Prostate gland (tissue), 2 donors: ENCODE results near the gene PLCB1. TPM values are rescaled to one million over a fixed set of nuclear protein-coding genes. Genes with fewer than 3 reads are reported as not detected.
A peak's percentile ranks its signal among the peaks of the same experiment; 100 is the strongest.
"Not testable (repeated sequence)": the region's sequence is repeated elsewhere in the genome, so short reads cannot be mapped to it uniquely, and the experiment has no call there.

ENCODE experiments used
- DNase-seq: peaks from one replicate; pipeline ENCODE4 v3.0.0-alpha.2; 2019; ENCODE audit warnings: low spot score
- H3K27ac ChIP-seq, 2 donors: fragments of 200-600 bp; sonication (generic); 2 replicates each; pipeline ENCODE4 v1.5.1; 2017 to 2019
- H3K27me3 ChIP-seq: fragments of 200-600 bp; sonication (generic); replicated peaks from 2 replicates; pipeline ENCODE4 v1.5.1; 2019; ENCODE audit not compliant: insufficient read depth
- H3K36me3 ChIP-seq, 2 donors: fragments of 200-600 bp; sonication (generic); 1 replicate in 1 of 2; 2 replicates in 1 of 2; pipeline versions ENCODE4 v1.5.1 to v1.8.1; 2017 to 2019
- H3K4me1 ChIP-seq: fragments of 200-600 bp; sonication (generic); replicated peaks from 2 replicates; pipeline ENCODE4 v1.5.1; 2019
- H3K4me3 ChIP-seq, 2 donors: fragments of 200-600 bp; sonication (generic); 2 replicates each; pipeline ENCODE4 v1.5.1; 2017 to 2019
- H3K9me3 ChIP-seq: fragments of 200-600 bp; sonication (generic); 2 replicates; pipeline ENCODE4 v1.5.1; 2017
- POLR2A ChIP-seq: fragments of 450-650 bp; IDR thresholded peaks from one replicate; pipeline ENCODE4 v1.6.1; 2016; ENCODE audit warnings: antibody characterized with exemption, mild to moderate bottlenecking
- POLR2AphosphoS5 ChIP-seq: sonication (generic); formaldehyde crosslinking; IDR thresholded peaks from one replicate; pipeline ENCODE4 v1.6.1; 2017; ENCODE audit warnings: antibody characterized with exemption
- WGBS: methylation state at CpG from one replicate; pipeline ENCODE4 v1.1.5; 2018; 5-methylcytosine and 5-hydroxymethylcytosine counted together
- intact Hi-C: fragments of 100-400 bp; cut with DNase I; formaldehyde crosslinking; loops from one replicate; pipeline ENCODE4 v1.14.2; 2022
- total RNA-seq, 2 donors: library from RNA; depleted of rRNA; stranded (reverse); fragments of >200 nt; gene quantifications; one replicate each; pipeline ENCODE4 v1.1.0, GENCODE V29; 2016
- TF ChIP-seq, protein P1 (sequence below), 4 experiments: fragments of 200-600 bp in 2 of 4; fragments of 450-650 bp in 2 of 4; sonication (generic) in 2 of 4; IDR thresholded peaks; 1 replicate in 3 of 4; 2 replicates in 1 of 4; pipeline ENCODE4 v1.5.1; 2016 to 2019; ENCODE audit warnings: antibody characterized with exemption in 4 of 4, mild to moderate bottlenecking in 2 of 4, moderate library complexity in 2 of 4

PLCB1 gene
- total RNA-seq, 2 donors from 2014 or later = 24.3 to 26.3 TPM

DNA sequence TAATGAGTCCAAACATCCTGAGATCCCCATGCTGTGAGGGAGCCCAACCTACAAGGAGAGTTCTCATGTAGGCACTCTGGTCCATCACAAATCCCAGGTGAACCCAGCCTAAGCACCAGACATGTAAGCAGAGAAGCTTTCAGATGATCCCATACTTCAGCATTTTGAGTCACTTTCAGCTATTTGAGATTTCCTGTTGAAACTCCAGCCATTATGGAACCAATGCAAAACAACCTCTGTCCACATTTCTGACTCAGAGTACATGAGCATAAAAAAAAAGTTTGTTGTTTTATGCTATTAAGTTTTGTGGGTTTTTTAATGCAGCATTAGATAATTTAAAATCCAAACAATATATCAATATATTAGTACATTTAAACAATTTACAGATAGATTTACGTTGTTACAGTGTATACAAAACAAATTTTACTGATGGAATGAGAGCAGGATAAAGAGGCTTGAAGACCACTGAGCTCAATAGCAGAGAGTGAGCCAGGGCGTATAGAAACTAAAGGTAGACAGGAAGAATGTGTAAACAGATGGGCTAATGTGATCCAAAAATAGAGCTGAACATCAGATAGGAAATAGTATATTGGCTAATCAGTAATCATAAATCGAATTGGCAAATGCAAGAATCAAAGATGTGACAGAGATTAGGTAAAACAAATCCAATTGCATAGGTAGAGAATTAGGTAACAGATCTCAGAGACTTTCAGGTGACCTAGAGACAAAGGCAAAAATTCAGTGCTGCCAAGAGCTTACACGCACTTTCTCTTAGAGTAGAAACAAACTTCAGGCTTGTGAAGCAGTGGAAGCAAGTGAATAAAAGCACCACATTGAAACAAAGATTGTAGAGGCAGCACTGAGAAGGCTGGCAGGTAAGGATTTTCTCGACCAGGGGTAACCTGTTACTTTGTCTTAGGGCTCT, 36.2 kb upstream of the PLCB1 start:
- peaks cover 18% of the 10 kb centered on the region for H3K4me1 ChIP-seq
- H3K27me3 ChIP-seq = no peaks in the 10 kb centered on the region
- H3K4me3 ChIP-seq = no peak overlapping the region
- TF ChIP-seq POLR2AphosphoS5 (no peak), POLR2A (no peak)
- TF ChIP-seq, protein P1, sequence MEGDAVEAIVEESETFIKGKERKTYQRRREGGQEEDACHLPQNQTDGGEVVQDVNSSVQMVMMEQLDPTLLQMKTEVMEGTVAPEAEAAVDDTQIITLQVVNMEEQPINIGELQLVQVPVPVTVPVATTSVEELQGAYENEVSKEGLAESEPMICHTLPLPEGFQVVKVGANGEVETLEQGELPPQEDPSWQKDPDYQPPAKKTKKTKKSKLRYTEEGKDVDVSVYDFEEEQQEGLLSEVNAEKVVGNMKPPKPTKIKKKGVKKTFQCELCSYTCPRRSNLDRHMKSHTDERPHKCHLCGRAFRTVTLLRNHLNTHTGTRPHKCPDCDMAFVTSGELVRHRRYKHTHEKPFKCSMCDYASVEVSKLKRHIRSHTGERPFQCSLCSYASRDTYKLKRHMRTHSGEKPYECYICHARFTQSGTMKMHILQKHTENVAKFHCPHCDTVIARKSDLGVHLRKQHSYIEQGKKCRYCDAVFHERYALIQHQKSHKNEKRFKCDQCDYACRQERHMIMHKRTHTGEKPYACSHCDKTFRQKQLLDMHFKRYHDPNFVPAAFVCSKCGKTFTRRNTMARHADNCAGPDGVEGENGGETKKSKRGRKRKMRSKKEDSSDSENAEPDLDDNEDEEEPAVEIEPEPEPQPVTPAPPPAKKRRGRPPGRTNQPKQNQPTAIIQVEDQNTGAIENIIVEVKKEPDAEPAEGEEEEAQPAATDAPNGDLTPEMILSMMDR (IDR thresholded peaks at IDR 0.05) = no peak
- intact Hi-C loops = no loop called here
- WGBS = 44% methylated on average over 5 of the region's 5 CpGs
- H3K9me3 ChIP-seq = no peaks in the 10 kb centered on the region
- H3K36me3 ChIP-seq = no peaks in the 10 kb centered on the region
- no peak for DNase-seq
- H3K27ac ChIP-seq = peak overlapping the region; percentile 40 to 64

DNA sequence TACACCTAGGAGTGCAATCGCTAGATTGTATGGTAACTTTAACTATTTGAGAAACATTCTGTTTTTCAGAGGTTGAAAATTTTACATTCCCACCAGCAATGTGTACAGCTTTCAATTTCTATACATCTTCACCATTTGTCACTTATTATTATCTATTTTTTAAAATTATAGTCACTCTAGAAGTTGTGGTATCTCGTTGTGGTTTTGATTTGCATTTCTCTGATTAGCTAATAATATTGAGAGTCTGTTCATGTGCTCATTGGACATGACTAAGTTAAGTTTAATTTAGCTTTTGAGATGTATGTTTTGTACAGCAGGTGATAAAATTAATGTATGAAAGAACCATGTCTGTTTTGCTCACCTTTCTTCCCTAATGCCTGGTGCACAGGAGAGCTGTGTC, 34.8 kb upstream of the PLCB1 start:
- Histone ChIP-seq H3K4me1 (peaks cover 18% of the 10 kb centered on the region), H3K9me3 (no peaks in the 10 kb centered on the region), H3K27ac (no peak overlapping the region), H3K27me3 (no peaks in the 10 kb centered on the region), H3K4me3 (no peak overlapping the region), H3K36me3 (no peaks in the 10 kb centered on the region)
- TF ChIP-seq, protein P1 (IDR thresholded peaks at IDR 0.05) = no peak
- no peak for TF ChIP-seq POLR2AphosphoS5
- TF ChIP-seq POLR2A = no peak
- intact Hi-C loops = no loop called here
- WGBS = 73% methylated on average over 2 of the region's 2 CpGs
- no peak for DNase-seq

DNA sequence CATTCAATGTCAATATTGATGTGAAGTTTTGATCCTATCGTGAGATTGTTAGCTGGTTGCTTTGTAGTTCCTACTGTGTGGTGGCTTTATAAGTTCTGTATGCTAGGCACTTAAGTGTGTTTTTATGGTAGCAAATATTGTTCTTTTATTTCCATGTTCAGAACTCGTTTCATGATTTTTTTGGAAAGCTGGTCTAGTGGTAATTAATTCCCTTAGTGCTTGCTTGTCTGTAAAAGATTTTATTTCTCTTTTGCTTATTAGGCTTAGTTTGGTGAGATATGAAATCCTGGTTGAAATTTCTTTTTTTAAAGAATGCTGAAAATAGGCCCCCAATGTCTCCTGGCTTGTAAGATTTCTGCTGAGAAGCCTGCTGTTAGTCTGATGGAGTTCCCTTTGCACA, 27.8 kb upstream of the PLCB1 start:
- no peak for TF ChIP-seq POLR2A
- TF ChIP-seq, protein P1 (IDR thresholded peaks at IDR 0.05) = no peak
- TF ChIP-seq POLR2AphosphoS5 = no peak
- intact Hi-C loops = no loop called here
- Histone ChIP-seq H3K9me3 (no peaks in the 10 kb centered on the region), H3K27ac (no peak overlapping the region), H3K4me1 (no peaks in the 10 kb centered on the region), H3K36me3 (no peaks in the 10 kb centered on the region), H3K4me3 (no peak overlapping the region), H3K27me3 (no peaks in the 10 kb centered on the region)
- no peak for DNase-seq
- 58% methylated on average over 2 of the region's 2 CpGs for WGBS

DNA sequence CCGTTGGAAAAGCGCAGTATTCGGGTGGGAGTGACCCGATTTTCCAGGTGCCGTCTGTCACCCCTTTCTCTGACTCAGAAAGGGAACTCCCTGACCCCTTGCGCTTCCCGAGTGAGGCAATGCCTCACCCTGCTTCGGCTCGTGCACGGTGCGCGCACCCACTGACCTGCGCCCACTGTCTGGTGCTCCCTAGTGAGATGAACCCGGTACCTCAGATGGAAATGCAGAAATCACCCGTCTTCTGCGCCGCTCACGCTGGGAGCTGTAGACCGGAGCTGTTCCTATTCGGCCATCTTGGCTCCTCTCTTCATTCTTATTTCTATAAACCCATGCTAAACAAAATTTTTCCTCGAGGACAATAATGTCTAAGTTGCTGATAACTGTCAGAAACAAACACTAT, 17.5 kb upstream of the PLCB1 start:
- H3K4me3 ChIP-seq, H3K4me1 ChIP-seq, H3K27me3 ChIP-seq, H3K27ac ChIP-seq, H3K36me3 ChIP-seq, DNase-seq, H3K9me3 ChIP-seq, intact Hi-C loops: not testable (repeated sequence)
- WGBS = 94% methylated on average over 20 of the region's 21 CpGs

GRCh38 chr20:8115436-8115835, 16.6 kb upstream of the PLCB1 start:
- Histone ChIP-seq H3K4me1 (peaks cover 7% of the 10 kb centered on the region), H3K27me3 (no peaks in the 10 kb centered on the region), H3K4me3 (no peak overlapping the region), H3K9me3 (no peaks in the 10 kb centered on the region), H3K27ac (no peak overlapping the region), H3K36me3 (no peaks in the 10 kb centered on the region)
- DNase-seq = no peak
- intact Hi-C loops = no loop called here
- TF ChIP-seq, protein P1 (IDR thresholded peaks at IDR 0.05) = no peak
- TF ChIP-seq POLR2AphosphoS5 = no peak
- TF ChIP-seq POLR2A = no peak
